G401 (cell line): ENCODE data around the gene CAB39L. TPM values are rescaled to one million over a fixed set of nuclear protein-coding genes. Genes with fewer than 3 reads are reported as not detected.
"Not testable (repeated sequence)": the region's sequence is repeated elsewhere in the genome, so short reads cannot be mapped to it uniquely, and the experiment has no call there.

Experiments used
- DNase-seq: peaks from one replicate; pipeline ENCODE4 v3.0.0-alpha.2; 2015; ENCODE audit warnings: low spot score
- in situ Hi-C: cut with HindIII; loops from 2 replicates; pipeline ENCODE4 v1.10.0; 2016; ENCODE audit warnings: low sequenced_read_pairs, mixed read lengths
- total RNA-seq: library from RNA; depleted of rRNA; stranded (reverse); fragments of >200 nt; shearing (Covaris generic); gene quantifications from 2 replicates; pipeline ENCODE4 v1.2.3, GENCODE V29; 2014

The CAB39L gene
- total RNA-seq, 1 experiment from 2014 or later: 42.4 TPM

- in situ Hi-C loops: no loop called here
- no peak for DNase-seq
These were observed 141.6 kb downstream of the CAB39L start for GRCh38 chr13:49302222-49302621.

GRCh38 chr13:49300739-49301589 is 142.9 kb downstream of the CAB39L start:
- peak; percentile 72 for DNase-seq
- in situ Hi-C loops: no loop called here

GRCh38 chr13:49300276-49300675 is 143.6 kb downstream of the CAB39L start:
- in situ Hi-C loops: no loop called here
- DNase-seq: no peak

- in situ Hi-C loops: loop anchor here (25.0 kb wide), 1 partner anchor 313 kb away; no protein-coding TSS in a partner anchor
- DNase-seq: no peak
These were observed 144.8 kb downstream of the CAB39L start for GRCh38 chr13:49298903-49299605.

GRCh38 chr13:49298416-49298815 is 145.4 kb downstream of the CAB39L start:
- in situ Hi-C loops: loop anchor here (25.0 kb wide), 1 partner anchor 314 kb away; no protein-coding TSS in a partner anchor
- no peak for DNase-seq

- DNase-seq: no peak
- in situ Hi-C loops: loop anchor here (25.0 kb wide), 1 partner anchor 315 kb away; no protein-coding TSS in a partner anchor
These were observed 146.5 kb downstream of the CAB39L start for GRCh38 chr13:49297338-49297737.

GRCh38 chr13:49296659-49297058 is 147.2 kb downstream of the CAB39L start:
- in situ Hi-C loops: loop anchor here (25.0 kb wide), 1 partner anchor 316 kb away; no protein-coding TSS in a partner anchor
- DNase-seq: no peak

- in situ Hi-C loops: loop anchor here (25.0 kb wide), 1 partner anchor 317 kb away; no protein-coding TSS in a partner anchor
- DNase-seq: peak; percentile 20
These were observed 148.6 kb downstream of the CAB39L start for GRCh38 chr13:49295244-49295643.

GRCh38 chr13:49294723-49295122 is 149.1 kb downstream of the CAB39L start:
- DNase-seq: not testable (repeated sequence)
- in situ Hi-C loops: loop anchor here (25.0 kb wide), 1 partner anchor 318 kb away; no protein-coding TSS in a partner anchor

- peak; percentile 70 for DNase-seq
- in situ Hi-C loops: loop anchor here (25.0 kb wide), 1 partner anchor 319 kb away; no protein-coding TSS in a partner anchor
These were observed 150.9 kb downstream of the CAB39L start for GRCh38 chr13:49292742-49293486.

- DNase-seq: no peak
- in situ Hi-C loops: loop anchor here (25.0 kb wide), 1 partner anchor 324 kb away; no protein-coding TSS in a partner anchor
These were observed 155.4 kb downstream of the CAB39L start for GRCh38 chr13:49288458-49288857.

- in situ Hi-C loops: loop anchor here (25.0 kb wide), 1 partner anchor 324 kb away; no protein-coding TSS in a partner anchor
These were observed 155.9 kb downstream of the CAB39L start for GRCh38 chr13:49287995-49288394.

GRCh38 chr13:49279885-49280284 is 164.0 kb downstream of the CAB39L start:
- DNase-seq: no peak
- in situ Hi-C loops: loop anchor here (25.0 kb wide), 1 partner anchor 332 kb away; no protein-coding TSS in a partner anchor

More at GRCh38 chr13:49287995-49288394, 155.9 kb downstream of the CAB39L start:
- no peak for DNase-seq

- in situ Hi-C loops: loop anchor here (25.0 kb wide), 1 partner anchor 333 kb away; no protein-coding TSS in a partner anchor
- no peak for DNase-seq
These were observed 164.8 kb downstream of the CAB39L start for GRCh38 chr13:49279112-49279511.

GRCh38 chr13:49278211-49278610 is 165.7 kb downstream of the CAB39L start:
- DNase-seq: no peak
- in situ Hi-C loops: loop anchor here (25.0 kb wide), 1 partner anchor 334 kb away; no protein-coding TSS in a partner anchor

GRCh38 chr13:49272296-49272695 is 171.6 kb downstream of the CAB39L start:
- DNase-seq: no peak
- in situ Hi-C loops: no loop called here

GRCh38 chr13:49271264-49271663 is 172.6 kb downstream of the CAB39L start:
- no peak for DNase-seq
- in situ Hi-C loops: no loop called here

- DNase-seq: no peak
- in situ Hi-C loops: no loop called here
These were observed 178.0 kb downstream of the CAB39L start for GRCh38 chr13:49265822-49266221.

- in situ Hi-C loops: no loop called here
- DNase-seq: no peak
These were observed 181.2 kb downstream of the CAB39L start for GRCh38 chr13:49262634-49263033.
